GM21526 (cell line): ENCODE measurements around the gene ZNF428.
"Not testable (repeated sequence)": the region's sequence is repeated elsewhere in the genome, so short reads cannot be mapped to it uniquely, and the experiment has no call there.

Experiments
- ATAC-seq: cut with Tn5 transposase; IDR thresholded peaks from one replicate; pipeline ENCODE4 v1.9.1; 2021; ENCODE audit warnings: moderate library complexity; ENCODE audit not compliant: unreplicated experiment, low FRiP score

ZNF428 gene, protein sequence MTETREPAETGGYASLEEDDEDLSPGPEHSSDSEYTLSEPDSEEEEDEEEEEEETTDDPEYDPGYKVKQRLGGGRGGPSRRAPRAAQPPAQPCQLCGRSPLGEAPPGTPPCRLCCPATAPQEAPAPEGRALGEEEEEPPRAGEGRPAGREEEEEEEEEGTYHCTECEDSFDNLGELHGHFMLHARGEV

DNA sequence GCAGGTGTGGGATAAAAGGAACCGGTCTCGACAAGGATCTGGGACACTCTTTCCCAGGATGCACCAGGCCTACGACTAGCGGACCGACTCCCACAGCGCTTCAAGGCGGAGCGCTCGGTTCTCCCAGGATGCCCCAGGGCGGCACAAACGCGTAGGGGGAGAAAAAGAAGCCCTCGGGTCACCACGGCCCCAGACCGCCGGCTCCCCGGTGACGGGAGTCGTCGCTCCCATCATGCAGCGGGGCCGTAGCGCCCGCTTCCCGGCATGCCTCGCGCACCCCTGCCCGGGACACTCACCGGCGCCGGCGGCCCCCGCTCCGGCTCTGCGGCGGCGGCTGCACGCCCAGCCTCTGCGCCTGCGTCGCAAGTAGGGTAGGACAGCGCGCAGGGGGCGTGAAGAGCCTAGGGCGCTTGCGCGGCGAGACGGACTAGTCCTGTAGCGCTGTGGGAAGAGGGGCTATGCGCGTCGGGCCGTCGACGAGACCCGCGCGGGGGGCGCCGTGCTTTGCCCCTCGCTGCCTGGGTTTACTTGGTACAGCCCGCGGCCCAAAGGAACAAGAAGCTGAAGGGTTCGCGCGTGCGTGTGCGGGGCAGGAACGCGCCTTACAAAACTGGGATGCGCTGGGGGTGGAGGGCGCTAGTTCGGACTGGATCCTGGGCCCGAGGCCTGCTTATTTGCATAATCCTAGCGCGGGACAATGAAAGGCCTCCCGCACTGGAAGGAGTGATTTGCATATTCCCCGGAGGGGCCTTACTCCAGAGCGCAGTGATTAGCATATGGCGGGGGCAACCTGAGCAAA, at the start of gene ZNF428:
Gene ZNF428 (minus strand): TSS at position 368 of the 799 bp plus-strand sequence. CDS start 5,325 bp downstream, outside the sequence.
- peak; percentile 59 for ATAC-seq

DNA sequence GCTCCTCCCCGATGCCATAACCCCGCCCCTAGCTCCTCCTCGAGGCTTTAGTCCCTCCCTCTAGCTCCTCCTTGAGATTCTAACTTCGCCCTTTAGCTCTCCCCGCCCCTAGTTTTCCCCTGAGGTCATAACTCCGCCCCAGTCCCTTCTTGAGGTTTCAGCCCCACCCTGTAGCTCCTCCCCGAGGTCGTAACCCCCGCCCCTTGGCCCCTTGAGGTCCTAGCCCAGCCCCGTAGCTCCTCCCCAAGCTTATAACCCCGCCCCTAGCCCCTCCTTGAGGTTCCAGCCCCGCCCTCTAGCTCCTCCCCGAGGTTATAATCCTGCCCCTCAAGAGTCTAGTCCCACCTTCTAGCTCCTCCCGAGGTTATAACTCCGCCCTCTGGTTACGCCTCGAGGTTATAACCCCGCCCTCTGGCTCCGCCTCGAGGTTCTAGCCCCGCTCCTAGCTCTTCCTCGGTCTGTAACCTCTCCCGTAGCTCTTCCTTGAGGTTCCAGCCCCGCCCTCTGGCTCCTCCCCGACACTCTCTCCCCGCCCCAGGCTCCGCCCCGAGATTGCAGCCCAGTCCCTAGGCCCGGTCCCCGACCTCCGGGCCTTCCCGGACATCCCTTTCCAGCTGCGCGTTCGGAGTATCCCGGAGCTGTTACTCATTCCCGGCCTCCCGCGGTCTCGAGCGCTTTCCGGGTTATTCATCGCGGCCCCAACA, 49.1 kb upstream of the ZNF428 start:
- peak; percentile 79 for ATAC-seq

DNA sequence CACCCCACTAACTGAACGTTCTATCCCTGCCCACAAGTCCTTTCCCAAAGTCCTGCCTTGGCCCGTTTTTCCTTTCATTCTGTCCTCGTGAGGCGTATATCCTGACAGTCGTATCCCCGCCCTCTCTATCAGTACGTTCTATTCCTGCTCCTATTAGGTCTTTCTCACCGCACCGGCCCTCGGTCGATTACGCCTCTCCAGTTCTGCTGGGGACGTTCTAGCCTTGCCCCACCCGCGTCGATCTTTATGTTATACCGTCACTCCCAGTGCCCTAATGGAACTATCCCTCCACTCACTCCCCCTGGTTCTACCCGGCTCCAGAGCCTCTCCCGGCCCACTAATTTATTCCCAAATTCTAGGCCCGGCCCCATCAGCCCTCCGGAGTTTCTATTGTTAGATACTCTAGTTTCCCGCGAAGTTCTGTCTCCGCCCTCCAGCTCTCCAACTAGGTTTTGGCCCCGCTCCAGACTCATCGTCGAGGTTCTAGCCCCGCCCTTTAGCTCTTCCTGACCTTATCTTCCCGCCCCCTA, 48.5 kb upstream of the ZNF428 start:
- no peak for ATAC-seq

DNA sequence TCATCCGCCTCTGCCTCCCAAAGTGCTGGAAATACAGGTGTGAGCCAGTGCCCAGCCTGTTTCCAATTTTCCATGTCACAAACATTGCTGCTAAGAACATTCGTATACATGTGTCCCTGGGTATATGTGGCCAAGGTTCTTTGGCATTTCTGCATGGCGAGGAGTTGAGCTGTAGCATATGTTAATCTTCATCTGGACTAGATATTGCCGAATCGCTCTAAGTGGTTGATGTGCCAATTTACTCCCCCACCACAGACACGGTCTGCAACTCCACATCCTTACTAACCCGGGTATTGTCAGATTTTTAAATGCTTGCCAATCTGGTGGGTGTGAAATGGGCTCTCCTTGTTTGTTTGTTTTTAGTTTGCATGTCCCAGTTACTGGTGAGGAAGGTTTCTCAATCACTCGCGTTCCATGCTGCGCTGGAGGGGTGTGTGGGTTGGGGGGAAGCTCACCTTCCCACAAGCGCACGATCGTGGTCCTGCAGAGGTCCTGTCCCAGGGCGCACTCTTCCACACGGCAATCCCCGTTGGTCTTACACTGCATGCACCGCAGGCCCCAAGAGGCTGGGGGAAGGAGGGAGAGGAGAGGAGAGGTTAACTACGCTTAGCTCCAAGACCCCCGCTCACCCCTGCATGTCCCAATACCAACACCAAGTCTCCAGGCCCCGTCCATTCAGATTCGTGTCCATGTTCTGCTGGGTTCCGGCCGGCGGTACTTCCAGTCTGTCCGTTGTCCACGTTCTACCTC, 47.9 kb upstream of the ZNF428 start:
- ATAC-seq: no peak

DNA sequence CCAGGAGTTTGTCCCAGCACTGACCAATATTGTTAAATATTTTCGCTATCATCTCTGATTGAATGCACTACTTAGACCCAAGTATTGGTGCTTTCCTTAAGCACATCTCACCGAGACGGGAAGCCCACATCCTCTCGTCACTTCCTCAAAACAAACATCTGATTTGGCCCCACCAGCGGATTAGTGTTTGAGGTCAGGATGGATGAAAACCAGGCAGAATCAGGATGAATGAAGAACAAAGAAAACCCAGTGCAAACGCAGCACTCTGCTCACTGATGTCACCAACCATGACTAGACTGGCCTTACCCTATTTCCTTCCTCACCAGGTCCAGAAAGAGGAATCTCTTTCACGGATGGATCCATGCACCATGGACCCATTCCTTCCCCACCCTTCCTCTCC, 44.6 kb upstream of the ZNF428 start:
- no peak for ATAC-seq

DNA sequence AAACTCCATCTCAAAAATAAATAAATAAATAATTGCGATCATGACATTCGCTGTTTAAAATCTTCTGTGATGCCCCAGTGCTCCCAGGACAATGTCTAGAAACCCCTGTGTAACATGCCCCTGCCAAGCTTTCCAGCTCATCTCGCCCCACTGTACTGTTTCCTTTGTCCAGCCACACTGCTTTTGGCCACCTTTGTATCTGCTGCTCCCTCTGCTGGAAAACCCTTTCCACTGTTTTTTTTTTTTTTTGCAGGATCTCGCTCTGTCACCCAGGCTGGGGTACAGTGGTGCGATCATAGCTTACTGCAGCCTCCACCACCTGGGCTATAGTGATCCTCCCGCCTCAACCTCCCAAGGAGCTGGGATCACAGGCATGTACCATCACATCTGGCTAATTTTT, 43.1 kb upstream of the ZNF428 start:
- ATAC-seq: no peak

DNA sequence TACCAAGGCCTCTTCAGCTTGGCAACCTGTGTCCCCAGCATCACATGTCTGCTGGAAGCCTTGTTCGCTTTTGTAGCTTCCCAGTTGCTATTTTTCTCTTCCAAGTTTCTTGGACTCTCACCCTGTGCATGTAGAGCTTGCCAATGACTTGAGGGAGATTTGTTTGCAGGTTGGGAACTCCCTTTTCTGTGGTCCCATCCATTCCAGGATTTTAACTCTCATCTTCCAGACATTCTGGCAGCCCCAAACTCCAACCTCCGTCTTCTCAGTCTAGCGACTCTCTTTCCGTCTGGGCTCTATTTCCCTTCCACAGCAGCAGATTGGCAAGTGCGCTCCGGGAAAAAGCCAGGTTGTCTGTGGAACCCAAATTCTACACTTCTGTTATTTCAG, 41.5 kb upstream of the ZNF428 start:
- no peak for ATAC-seq

DNA sequence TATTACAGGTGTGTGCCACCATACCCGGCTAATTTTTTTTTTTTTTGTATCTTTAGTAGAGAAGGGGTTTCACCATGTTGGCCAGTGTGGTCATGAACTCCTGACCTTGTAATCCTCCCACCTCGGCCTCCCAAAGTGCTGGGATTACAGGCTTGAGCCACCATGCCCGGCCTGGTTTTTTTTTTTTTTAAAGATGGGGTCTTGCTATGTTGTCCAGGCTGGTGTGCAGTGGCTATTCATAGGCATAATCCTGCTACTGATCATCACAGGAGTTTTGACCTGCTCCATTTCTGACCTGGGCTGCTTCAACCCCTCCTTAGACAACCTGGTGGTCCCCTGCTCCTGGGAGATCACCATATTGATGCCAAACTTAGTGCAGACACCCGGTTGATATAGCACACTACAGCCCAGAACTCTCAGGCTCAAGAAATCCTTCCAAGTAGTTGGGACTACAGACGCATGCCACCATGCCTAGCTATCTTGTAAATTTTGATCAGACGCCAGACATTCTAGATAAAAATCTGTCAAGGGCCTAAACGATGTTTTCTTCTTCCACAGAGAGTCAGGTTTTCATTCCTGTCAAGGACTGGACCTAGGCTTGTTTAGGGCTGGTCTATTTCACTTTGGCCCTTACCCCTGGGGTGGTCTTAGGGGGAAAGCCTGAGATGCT, 41.0 kb upstream of the ZNF428 start:
- ATAC-seq: no peak

DNA sequence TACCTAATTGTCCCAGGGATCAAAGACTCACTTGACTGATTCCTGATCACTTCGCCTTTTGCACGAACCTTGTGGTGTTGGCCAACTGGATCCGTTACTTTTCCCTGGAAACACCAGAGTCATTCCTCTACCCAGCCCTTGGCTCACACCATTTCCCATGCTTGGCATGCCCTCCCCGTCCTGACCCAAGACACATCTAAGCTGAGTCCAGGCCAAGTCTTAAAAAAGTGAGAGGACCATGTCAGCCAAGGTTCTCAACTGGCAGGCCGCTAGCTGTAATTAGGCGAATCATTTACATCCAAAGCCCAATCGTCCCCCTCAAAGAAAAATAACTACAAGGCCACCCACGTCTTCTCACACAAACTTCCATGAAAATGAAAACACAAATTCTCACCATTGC, 39.1 kb upstream of the ZNF428 start:
- ATAC-seq: no peak

DNA sequence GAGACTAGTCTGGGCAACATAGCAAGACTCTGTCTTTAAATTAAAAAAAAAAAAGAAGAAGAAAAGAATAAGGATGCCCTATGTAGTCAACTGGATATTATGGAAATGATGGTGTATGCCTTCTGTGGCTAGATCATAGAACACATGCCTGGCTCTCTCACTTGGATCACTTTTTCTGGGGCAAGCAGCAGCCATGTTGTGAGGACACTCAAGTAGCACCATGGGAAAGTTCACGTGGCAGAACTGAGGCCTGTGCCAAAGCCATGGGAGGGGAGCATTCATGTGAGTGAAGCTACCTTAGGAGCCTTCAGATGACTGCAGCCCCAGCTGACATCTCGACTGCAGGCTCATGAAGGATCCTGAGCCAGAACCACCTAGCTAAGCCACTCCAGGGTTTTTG, 38.6 kb upstream of the ZNF428 start:
- ATAC-seq: no peak

DNA sequence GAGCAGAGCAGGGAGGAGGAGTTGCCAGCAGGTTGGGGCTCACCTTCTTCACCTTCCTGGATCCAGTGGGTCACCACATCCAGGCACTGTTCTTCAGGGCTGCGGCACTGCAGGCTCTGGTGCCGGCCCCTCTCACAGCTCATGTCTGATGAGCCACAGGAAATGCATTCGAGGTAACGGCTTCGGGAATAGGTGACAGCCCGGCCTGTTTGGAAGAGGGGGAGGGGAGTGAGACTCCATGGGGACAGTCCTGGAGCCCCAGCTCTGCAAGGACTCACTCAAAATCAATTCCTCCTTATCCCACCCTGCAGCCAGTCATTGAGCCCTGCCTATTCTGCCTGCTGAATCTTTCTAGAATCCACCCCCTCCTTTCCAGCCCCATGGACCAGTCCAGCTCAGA, 37.0 kb upstream of the ZNF428 start:
- no peak for ATAC-seq

DNA sequence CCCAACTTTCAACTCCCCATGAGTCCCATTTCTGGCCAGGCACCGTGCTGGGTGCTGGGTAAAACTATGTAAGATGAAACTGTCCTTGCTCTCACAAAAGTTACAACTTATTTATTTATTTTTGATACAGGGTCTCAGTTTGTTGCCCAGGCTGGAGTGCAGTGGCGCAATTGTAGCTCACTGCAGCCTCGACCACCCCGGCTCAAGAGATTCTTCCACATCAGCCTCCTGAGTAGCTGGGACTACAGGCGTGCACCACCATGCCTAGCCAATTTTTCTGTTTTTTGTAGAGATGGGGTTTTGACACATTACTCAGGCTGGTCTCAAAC, 33.1 kb upstream of the ZNF428 start:
- no peak for ATAC-seq

DNA sequence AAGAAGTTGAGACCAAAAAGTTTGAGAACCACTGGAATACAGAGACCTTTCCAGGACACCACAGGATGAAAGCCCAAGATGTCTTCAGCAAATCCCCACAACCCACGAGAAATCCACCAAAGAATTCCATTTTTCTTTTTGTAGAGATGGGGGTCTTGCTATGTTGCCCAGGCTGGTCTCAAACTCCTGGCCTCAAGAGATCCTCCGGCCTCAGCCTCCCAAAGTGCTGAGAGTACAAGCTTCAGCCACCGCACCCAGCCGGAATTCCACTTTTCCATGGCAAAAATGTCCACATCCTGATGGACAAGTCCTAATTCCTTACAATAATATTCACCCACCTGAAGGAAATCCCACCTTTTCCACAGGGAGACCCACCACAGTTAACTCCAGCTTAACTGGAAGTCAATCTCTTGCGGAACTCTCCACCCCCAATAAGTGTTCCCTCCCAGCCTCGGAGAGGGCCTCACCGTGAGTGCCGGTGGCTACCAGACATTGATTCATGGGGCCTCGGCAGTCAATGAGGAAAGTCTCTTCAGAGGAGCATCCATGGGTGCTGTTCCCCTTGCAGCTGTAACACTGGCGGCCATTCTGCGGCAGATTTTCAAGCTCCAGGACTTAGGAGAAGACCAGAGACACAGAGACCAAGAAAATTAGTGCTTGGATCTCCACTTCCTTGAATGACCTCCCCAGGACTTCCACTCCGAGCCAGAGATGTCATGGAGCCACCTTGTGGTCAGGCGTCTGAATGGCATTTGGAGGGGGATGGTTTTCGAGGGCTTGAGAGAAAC, 32.5 kb upstream of the ZNF428 start:
- no peak for ATAC-seq

DNA sequence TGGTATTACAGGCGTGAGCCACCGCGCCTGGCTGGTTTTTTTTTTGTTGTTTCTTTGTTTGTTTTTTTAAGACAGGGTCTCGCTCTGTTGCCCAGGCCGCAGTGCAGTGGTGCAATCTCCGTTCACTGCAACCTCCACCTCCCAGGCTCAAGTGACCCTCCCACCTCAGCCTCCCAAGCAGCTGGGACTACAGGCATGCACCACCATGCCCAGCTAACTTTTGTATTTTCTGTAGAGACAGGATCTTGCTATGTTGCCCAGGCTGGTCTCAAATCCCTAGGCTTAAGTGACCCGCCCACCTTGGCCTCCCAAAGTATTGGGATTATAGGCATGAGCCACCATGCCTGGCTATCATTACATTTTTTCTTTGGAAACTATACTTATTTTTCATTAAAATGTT, 30.8 kb upstream of the ZNF428 start:
- not testable (repeated sequence) for ATAC-seq

DNA sequence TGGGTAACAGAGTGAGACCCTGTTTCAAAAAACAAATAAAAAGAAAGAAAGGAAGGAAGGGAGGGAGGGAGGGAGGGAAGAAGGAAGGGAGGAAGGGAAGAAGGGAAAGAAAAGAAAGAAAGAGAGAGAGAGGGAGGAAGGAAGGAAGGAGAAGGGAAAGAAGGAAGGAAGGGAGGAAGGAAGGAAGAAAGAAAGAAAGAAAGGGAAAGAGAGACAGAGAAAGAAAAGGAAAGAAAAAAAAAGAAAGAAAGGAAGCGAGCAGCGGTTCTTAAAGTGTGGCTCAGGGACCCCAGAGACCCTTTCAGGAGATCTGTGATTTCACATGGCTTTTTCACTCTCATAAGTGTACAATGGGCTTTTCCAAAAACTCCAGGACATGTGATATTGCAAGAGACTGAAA, 30.1 kb upstream of the ZNF428 start:
- ATAC-seq: no peak

DNA sequence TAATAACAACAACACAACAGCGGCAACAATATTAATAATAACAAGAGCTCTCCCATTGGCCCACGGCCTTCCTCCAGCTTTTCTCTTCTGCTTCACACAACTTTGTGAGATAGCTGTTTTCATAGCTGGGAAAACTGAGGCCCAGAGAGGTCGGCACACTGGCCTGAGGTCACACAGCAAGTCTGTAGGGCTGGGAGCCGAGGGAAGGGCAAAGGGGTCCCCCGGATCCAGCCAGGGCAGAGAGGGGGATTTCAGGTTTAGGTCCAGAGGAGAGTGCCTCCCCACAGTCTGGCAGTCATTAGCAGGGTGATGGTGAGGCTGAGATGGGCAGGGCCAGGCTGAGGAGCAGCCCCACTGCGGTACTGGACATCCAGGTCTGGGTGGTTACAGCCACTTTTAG, 29.2 kb upstream of the ZNF428 start:
- ATAC-seq: no peak

DNA sequence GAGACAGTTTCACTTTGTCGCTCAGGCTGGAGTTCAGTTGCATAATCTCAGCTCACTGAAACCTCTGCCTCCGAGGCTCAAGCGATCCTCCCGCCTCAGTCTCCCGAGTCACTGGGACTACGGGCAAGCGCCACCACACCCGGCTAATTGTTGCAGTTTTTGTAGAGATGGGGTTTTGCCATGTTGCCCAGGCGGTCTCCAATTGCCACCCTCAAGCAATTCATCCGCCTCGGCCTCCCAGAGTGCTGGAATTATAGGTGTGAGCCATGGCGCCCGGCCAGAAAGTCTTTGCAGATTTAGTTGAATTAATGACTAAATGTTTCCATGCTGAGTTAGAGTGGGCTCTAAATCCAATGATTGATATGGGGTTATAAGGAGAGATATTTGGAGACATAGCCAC, 24.8 kb upstream of the ZNF428 start:
- ATAC-seq: no peak

DNA sequence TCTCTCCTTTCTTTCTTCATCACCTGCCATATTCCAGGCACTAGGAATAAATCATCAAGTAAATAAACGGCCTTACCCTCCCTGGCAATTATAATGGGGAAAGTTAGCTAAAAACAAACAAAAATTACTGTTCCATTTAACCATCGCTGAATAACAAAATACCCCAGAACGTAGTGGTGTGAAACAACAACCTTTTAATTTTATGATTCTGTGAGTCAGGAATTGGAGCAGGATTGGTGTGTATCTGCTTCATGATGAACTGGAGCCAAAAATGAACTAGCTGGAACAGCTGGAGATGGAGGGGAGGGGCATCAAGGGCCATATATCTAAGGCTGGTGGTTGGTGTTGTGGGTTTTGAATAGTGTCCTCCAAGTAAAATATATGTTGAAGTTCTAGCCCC, 23.9 kb upstream of the ZNF428 start:
- ATAC-seq: no peak

DNA sequence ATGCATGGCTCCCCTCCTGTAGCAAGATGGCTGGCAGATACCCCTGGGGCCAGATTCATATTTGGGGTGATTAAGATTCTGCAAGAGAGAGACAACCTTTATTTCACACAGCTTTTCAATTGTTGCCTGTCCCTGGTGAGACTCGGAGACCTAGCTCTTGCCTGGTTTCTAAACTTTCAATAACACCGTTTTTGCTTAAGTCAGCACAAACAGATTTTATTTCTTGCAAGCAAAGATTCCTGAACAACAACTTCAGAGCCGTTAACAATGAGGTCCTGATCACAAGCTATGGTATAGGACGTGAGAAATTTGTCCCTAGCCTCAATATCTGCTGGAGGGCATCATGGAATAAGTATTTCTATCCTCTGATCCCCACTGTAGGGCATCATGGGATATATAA, 23.1 kb upstream of the ZNF428 start:
- no peak for ATAC-seq

DNA sequence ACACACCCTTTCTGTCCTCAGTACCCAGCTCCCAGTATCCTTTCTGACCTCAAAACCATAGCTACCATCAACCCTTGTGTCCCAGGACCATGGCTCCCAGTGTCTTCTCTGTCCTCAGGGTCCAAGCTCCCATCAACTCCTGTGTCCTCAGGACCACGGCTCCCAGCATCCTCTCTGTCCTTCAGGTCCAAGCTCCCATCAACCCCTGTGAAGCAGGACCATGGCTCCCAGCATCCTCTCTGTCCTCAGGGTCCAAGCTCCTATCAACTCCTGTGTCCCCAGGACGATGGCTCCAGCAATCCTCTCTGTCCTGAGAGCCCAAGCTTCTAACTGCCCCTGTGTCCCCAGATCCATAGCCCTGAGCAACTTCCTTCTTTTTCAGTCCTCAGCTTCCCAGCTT, 21.9 kb upstream of the ZNF428 start:
- ATAC-seq: no peak
